SIG-M5 treated with dmso at 0.1 percent for 504 hours (cell line): ENCODE data around the gene CACNG3.

ENCODE experiments used
- DNase-seq: peaks from one replicate; lab custom pipeline; 2025; ENCODE audit not compliant: unreplicated experiment; lab: John Stamatoyannopoulos, UW

Gene CACNG3

GRCh38 chr16:24381470-24382118 lies 125.5 kb downstream of the CACNG3 start:
- no peak for DNase-seq

GRCh38 chr16:24382762-24383407 lies 126.8 kb downstream of the CACNG3 start:
- DNase-seq = no peak

- DNase-seq = no peak
Observed at GRCh38 chr16:24394341-24394740, 138.2 kb downstream of the CACNG3 start.

- no peak for DNase-seq
Observed at GRCh38 chr16:24396350-24397271, 140.5 kb downstream of the CACNG3 start.

- DNase-seq = no peak
Observed at GRCh38 chr16:24409045-24409444, 152.9 kb downstream of the CACNG3 start.
